Measurements from ENCODE around the gene PIK3C2G. TPM values are rescaled to one million over a fixed set of nuclear protein-coding genes. Genes with fewer than 3 reads are reported as not detected.
A peak's percentile ranks its signal among the peaks of the same experiment; 100 is the strongest.
"Not testable (repeated sequence)": the region's sequence is repeated elsewhere in the genome, so short reads cannot be mapped to it uniquely, and the experiment has no call there.

The PIK3C2G gene, protein sequence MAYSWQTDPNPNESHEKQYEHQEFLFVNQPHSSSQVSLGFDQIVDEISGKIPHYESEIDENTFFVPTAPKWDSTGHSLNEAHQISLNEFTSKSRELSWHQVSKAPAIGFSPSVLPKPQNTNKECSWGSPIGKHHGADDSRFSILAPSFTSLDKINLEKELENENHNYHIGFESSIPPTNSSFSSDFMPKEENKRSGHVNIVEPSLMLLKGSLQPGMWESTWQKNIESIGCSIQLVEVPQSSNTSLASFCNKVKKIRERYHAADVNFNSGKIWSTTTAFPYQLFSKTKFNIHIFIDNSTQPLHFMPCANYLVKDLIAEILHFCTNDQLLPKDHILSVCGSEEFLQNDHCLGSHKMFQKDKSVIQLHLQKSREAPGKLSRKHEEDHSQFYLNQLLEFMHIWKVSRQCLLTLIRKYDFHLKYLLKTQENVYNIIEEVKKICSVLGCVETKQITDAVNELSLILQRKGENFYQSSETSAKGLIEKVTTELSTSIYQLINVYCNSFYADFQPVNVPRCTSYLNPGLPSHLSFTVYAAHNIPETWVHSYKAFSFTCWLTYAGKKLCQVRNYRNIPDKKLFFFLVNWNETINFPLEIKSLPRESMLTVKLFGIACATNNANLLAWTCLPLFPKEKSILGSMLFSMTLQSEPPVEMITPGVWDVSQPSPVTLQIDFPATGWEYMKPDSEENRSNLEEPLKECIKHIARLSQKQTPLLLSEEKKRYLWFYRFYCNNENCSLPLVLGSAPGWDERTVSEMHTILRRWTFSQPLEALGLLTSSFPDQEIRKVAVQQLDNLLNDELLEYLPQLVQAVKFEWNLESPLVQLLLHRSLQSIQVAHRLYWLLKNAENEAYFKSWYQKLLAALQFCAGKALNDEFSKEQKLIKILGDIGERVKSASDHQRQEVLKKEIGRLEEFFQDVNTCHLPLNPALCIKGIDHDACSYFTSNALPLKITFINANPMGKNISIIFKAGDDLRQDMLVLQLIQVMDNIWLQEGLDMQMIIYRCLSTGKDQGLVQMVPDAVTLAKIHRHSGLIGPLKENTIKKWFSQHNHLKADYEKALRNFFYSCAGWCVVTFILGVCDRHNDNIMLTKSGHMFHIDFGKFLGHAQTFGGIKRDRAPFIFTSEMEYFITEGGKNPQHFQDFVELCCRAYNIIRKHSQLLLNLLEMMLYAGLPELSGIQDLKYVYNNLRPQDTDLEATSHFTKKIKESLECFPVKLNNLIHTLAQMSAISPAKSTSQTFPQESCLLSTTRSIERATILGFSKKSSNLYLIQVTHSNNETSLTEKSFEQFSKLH (N-terminal part only)
- 1 to 10 TPM; 4.2 to 5.1 (median 4.8) TPM for polyA plus RNA-seq (ENCODE audit: insufficient read length in 3 of 3)

DNA sequence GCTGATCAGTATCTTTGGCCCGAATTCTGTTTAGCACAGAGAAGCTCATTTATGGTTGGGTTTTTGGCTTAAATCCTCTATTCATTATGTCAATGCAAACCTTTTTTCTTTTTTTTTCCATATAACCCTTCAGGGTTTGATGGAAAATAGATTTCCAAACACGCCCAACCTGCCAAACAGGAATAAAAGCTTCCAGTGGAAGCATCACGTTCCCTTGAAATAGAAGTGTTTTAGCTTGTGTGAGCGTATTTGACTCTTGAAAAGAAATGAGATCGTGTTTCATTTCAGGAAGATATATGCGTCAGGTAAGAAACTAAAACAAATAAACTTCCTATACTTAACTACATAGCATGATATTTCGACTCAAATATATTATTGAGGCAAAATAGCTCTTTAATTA lies at the start of gene PIK3C2G:
PIK3C2G (plus strand) TSS at position 246 of the 400 bp plus-strand sequence. CDS start 20,564 bp downstream, outside the sequence.
- DNase-seq (ENCODE audit: low read depth in 3 of 3, low spot score in 2 of 3), result no peak

DNA sequence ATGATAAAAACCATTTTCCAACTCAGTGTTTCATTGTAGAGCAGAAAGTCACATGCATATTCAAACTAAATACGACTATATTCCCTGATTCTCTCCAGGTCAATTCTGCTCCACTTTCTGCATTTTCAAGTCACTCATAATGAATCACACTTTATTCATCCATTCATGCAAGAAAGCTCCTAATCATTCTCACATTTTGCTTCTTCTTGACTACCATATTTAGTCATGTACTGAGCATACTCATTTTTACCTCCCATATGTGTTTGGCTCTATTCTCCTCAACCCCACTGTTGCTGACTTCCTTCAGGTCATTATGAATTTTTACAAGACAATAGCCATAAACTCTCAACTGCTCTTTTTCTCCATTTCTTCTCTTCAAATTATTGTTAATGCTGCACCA lies 43.4 kb upstream of the PIK3C2G start:
- DNase-seq (ENCODE audit: low read depth in 3 of 3, low spot score in 2 of 3), result no peak

DNA sequence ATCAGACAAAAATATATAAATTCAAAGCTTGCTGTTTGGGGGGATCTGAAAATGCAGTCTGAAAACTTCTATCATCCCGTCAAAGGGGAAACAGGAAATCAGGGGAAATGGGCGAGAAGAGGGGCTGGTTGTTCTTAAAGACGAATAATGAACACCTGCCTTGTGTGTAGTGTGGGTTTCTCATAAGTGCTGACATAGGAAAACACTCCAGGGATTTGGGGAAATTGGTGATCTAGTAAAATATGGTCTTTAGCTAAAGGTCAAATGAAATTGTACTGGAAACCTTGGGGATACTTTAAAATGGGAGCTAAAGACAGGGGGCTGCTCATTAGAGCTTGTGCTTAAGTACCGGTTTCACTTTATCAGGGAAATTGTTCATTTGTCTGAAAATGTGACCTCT lies 39.6 kb upstream of the PIK3C2G start:
- no peak for DNase-seq (ENCODE audit: low read depth in 3 of 3, low spot score in 2 of 3)

DNA sequence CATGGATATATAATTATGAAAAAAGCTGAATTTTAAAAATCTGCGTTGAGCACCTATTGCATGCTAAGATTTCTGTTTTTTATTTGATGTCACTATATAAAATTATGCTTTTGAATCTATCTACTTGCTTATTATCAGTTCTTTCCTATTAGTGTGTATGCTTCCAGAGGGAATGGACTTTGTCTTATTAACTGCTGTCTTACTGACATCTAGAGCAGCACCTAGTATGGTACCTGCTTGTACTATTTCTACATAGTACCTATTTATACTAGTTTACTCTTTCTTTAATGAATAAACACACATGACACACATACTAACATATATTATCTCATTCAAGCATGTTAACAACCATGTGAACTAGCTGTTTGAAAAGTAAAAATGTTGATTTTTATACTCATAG lies 38.6 kb upstream of the PIK3C2G start:
- DNase-seq (ENCODE audit: low read depth in 3 of 3, low spot score in 2 of 3), result no peak

DNA sequence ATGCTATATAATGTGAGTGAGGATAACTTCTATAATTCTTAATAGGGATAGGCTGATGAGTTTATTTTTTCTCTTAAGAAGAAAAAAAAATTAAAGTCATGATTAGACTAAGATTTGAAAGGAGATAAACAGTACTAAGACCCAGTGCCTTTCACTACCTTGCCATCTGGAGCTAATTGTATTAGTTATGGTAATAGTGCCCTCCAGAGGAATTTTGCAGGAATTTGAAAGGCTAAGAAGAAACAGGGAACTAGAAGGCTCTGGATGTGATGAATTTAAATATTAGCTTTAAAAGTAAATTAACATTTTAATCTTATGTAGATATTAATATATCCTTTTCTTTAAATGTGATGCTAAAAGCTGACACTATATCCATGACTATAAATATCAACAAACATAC lies 36.6 kb upstream of the PIK3C2G start:
- DNase-seq (ENCODE audit: low read depth in 3 of 3, low spot score in 2 of 3), result peak in 2 of 3 donors; percentile 15 to 21

DNA sequence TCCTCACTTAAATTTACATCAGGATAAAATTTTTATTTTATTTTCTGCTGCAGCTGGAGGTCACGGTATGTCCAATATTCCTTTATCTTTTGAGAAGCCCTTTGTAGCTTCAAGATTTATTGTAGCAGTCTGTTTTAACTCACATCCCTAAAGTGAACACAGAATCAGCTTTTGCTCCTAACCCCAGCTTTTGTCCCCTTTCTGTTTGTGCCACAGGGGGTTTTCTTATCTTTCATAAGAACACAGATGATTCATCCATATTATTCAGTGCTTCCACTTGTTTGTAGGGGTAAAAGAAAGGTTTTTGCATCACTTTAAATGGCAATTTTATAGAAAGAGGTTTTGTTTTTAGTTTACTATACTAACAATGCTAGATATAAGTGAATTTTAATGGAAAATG lies 21.8 kb upstream of the PIK3C2G start:
- DNase-seq (ENCODE audit: low read depth in 3 of 3, low spot score in 2 of 3), result no peak

DNA sequence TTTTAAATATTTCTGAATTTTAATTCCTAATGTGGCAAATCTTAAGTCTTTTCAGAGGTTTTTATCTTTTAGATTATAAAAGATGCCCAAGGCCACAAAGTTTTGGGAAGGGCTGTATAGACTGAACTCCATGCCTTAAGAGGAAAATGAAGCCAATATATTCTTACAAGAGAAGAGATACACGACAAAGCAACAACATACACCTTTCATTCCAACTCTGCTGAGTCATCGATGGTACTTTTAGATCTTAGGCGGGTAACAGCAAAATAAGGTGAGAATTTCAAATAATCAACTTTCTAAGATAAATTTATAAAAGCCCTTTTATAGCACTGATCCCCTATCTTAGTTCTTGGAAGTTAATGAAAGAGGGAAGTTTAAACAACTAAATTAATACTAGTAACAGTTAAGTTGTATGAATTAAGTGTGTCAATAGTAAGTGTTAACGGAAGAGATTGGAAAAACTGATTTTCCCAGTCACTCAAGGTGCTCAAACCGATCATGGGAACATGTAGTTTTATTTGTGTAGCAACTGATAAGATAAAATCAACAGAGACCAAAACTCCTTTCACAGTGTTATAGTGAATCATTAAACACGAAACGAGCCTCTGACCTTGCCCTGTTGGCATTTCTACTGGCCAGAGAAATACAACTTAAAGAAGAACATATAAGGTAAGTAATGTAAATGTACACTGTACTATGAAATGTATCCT lies 18.8 kb upstream of the PIK3C2G start:
- no peak for DNase-seq (ENCODE audit: low read depth in 3 of 3, low spot score in 2 of 3)

DNA sequence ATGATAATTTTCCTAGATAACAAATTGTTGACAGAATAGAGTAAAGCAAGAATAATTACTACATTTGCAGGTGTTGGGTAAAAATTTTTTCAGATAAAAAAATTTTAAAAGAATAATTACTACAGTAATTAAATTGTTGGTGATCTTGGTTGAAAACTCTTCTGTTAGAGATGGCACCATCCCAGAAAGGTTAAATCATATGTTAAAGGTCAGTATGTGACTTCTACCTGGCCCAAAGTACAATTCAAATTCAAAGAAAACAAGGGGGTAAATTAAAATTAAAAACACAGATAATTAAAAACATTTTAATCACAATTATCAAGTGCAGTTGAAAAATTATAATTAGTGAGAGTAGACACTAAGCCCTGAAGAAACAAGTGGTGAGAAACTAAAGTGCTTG lies 18.1 kb upstream of the PIK3C2G start:
- no peak for DNase-seq (ENCODE audit: low read depth in 3 of 3, low spot score in 2 of 3)

DNA sequence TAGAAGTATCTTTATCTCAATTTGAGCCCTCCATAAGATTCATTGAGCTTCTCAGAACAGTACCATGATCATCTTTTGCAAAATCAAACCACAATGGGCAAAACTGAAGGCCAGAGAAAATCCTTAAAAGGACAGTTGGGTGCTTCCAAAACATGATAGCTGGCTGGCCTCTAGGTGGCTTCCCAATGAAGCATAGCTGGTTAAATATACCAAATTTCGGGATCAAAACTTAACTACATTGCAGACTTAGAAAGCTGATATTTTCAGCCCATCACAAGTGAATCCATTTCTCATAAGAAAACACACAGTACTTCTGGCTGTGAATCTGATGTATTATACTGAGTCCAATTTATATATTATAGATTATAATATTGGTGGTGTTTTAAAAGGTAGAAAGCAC lies 15.3 kb upstream of the PIK3C2G start:
- no peak for DNase-seq (ENCODE audit: low read depth in 3 of 3, low spot score in 2 of 3)

DNA sequence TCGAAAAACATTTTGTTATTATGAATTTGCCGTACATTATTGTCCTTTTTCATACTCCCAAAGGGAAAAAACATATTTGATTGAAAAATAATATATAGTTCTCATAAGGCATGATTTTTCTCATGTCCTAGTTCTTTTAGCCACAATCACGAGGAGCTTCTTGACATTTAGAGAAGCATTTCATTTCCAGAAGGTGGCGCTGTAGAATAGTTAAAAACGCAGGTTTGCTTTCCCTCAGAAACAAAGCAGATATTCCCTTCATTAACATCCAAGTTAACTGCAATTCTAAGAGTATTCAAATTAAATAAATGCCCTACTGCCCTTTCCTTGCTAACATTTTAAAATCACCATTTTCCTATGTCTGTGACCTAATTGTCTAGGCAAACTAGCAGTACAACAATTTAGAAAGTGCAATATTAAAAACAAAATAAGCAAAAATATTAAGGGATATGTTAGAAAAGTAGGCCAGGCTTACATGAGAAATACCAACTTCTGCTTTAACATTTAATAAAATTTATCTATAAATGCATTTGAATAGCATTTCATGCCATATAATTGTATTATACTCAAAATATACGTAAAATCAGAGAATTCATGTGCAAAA lies 10.9 kb upstream of the PIK3C2G start:
- DNase-seq (ENCODE audit: low read depth in 3 of 3, low spot score in 2 of 3), result peak; percentile 66 to 67 (median 66)

DNA sequence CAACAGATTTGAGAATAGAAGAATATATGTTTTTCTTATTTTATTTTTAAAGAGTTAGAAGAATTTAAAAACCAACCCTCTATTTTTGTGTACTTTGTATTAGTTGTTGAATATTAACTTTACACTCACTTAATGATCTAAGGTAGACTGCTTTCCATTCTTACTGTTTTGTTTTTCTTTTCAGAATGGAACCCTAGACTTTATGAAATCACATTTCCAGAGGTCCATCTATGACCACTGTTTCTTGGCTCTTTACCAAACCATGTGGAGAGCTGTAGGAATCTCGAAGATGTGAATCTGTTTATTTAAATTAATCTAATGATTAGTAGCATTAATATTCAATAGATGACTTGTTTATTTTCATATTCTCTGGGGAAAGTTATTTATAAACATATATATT lies 7.2 kb upstream of the PIK3C2G start:
- DNase-seq (ENCODE audit: low read depth in 3 of 3, low spot score in 2 of 3), result no peak

DNA sequence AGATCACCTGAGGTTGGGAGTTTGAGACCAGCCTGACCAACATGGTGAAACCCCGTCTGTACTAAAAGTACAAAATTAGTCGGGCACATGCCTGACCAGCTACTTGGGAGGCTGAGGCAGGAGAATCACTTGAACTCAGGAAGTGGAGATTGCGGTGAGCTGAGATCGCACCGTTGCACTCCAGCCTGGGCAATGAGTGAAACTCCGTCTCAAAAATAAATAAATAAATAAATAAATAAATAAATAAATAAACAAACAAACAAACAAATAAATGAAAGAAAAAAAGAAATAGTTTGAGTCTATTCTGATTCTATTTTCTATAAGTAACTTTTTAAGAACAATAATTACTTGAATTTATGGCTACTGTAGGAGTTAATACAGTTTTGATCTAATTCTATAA lies 6.3 kb upstream of the PIK3C2G start:
- not testable (repeated sequence) for DNase-seq (ENCODE audit: low read depth in 3 of 3, low spot score in 2 of 3)

DNA sequence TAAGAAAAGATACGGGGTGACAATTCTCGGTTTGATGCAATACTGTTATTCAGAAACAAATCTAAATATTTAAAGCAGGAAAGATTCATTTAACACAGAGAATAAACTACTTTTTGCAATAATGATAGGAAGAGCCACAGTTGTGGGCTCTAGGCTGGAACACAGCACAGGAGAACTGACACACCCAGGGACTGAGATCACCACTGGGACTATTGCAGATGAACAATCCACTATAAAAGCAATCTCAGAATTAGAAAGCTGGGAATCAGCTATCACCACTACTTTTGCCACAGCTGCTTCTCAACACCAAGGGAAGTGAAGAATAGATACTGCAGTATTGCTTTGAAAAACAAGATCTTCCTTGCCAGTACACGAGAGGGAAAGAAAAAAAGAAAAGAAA lies 4.1 kb upstream of the PIK3C2G start:
- no peak for DNase-seq (ENCODE audit: low read depth in 3 of 3, low spot score in 2 of 3)

DNA sequence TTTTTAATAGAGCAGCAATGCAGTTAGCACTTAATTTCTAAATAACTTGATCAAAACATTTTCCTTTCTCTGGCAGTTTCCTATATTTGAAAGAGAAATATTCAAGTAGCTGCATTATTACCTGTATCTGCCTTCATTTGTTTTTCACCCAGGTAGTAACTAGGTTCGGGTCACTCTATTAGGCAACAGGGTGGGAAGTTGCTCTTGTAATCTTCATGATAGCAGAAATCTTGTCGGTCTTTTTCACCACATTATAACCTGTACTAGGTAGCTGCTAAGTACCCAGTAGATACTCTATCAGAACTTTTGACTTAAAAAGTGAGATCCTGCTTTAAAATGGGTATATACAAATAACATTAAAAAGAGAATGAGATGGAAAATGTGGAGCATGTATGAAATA lies 2.4 kb upstream of the PIK3C2G start:
- DNase-seq (ENCODE audit: low read depth in 3 of 3, low spot score in 2 of 3), result no peak

DNA sequence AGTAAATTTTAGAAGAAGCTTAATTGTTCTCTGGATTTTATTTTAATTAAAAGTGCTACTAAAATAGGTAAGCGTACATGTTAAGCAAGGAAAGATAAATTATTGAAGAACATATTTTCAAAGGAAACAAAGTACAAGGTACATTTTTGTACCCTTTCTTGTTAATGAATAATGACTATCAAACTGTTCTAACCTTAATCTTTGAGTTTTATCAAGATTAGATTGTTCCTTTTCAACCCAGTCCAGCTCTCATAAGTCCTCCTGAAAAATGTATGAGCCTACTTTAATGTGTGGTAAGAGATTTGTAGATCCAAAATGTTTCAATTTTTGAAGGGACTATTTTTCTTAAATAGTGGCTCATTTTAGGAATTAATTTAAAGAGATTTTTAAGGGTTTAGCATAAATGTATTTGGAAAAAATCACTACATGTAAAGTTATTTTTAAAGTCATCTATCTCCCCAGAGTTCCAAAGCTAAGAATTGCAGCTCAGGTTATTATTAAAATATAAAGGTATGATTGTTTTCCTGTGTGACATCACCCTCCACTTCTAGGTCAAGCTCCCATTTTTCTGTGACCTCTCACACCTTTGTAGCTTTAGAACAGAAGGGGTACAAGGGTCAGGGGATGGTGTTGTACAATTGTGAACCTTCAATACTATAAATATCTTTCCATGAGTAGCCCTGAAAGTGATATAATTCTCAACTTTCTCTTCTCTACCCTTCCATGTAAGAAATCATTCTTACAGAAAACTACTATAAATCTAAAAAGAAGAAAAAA lies 1.2 kb upstream of the PIK3C2G start:
- no peak for DNase-seq (ENCODE audit: low read depth in 3 of 3, low spot score in 2 of 3)

DNA sequence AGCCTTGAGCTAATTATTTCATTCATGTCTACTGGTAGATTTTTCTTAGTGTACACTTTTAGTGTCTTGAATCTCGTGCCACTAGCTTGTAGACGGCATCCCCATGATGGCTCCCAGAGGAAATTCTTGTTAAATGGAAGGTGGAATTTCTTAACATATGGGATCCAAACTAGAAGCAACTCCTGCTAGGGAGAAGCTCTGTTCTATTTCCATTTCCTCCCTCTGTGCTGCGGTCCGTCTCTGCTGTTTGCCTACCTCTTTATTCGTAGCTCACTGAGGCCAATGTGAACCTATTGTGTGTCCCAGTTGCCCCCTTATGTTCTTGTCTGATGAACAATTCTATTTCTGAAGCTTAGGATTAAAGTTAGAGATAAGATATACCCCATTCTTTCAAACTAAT lies 588 bp downstream of the PIK3C2G start:
- no peak for DNase-seq (ENCODE audit: low read depth in 3 of 3, low spot score in 2 of 3)

DNA sequence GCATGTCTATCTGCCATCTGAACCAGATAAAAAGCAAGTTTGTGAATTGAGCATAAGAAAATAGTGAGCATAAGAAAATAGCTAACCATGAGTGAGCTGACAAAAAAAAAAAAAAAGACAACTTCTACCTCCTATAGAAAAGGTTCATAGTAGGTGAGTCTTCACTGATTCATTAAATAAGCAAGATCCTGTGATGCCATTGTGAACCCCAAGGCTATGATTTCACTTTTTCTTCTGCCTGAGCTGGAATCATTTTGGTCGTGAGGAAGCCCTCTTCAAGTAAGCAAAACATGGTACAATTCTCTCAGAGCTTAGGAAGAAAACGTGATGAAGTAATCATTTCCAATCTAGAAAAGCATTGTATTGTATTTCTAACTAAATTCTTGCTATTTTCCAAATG lies 1.2 kb downstream of the PIK3C2G start:
- DNase-seq (ENCODE audit: low read depth in 3 of 3, low spot score in 2 of 3), result no peak

DNA sequence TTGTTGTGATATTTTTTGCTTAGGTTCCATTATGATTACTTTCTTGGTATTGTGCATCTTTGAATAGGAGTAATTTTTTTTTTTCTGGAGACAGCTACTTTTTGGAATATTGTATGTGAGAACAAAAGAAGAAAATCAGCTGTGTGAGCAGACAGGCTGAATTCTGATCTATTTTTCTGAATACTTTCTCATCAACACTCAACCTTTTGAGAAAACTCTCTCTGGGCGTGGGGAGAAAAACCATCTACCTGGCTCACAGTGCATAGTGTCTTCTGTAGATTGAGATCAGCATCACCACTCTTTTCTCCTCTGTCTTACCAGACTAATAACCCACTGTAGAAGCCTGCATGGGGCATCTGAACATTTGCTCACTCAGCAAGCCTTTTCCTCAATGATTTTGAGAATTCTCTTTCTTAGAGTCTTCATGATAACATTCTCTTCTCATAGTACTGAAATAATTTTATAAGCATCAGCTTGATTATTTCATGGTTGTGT lies 3.3 kb downstream of the PIK3C2G start:
- no peak for DNase-seq (ENCODE audit: low read depth in 3 of 3, low spot score in 2 of 3)

Measured in right renal cortex interstitium (tissue), 3 donors.